ENCODE data around the gene HSD17B14. TPM values are rescaled to one million over a fixed set of nuclear protein-coding genes. Genes with fewer than 3 reads are reported as not detected.

HSD17B14 gene
- total and polyA plus RNA-seq, 9 of the 15 experiments (the other 6 are each of a cell fraction or from before 2014, with no cell fraction given) = 0.16 TPM; not detected in 8

DNA sequence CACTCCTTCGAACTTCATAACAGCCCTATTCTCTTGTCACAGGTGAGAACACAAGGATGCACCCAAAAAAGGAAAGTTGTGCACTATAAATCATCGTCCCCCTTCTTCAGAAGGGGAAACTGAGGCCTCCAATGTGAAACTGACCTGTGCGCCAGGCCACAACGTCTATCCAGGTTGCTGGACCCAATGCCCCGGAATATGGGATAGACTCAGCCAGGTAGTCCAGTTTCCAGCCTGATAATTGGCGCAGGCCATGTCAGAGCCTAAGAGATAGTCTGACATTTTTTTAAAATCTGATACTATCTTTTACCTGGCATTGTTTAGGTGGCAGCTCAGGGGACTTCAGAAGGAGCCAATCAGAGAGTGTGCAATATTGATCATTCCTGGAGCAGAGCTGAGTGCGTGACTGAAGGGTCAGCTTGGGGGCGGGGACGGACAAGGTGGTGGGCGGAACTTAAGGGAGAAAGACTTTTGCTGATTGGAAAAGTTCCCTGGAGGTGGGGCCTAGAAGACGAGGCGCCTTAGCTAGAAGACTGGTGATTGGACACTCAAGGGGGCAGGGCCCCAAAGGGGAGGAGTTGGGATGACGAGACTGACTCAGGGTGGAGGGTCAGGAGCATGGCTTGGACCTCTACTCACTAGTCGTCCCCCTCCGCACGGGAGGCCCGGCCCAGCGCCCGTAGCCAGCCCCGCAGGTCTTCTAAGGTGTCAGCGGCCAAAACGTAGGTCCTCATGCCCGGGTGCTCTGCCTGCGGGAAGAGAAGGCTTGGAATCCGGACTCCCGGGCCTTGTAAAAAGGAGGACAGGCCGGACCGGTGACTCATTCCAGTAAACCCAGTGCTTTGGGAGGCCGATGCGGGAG is 23.7 kb upstream of the HSD17B14 start (continued):
- TF ChIP-seq, protein P1, sequence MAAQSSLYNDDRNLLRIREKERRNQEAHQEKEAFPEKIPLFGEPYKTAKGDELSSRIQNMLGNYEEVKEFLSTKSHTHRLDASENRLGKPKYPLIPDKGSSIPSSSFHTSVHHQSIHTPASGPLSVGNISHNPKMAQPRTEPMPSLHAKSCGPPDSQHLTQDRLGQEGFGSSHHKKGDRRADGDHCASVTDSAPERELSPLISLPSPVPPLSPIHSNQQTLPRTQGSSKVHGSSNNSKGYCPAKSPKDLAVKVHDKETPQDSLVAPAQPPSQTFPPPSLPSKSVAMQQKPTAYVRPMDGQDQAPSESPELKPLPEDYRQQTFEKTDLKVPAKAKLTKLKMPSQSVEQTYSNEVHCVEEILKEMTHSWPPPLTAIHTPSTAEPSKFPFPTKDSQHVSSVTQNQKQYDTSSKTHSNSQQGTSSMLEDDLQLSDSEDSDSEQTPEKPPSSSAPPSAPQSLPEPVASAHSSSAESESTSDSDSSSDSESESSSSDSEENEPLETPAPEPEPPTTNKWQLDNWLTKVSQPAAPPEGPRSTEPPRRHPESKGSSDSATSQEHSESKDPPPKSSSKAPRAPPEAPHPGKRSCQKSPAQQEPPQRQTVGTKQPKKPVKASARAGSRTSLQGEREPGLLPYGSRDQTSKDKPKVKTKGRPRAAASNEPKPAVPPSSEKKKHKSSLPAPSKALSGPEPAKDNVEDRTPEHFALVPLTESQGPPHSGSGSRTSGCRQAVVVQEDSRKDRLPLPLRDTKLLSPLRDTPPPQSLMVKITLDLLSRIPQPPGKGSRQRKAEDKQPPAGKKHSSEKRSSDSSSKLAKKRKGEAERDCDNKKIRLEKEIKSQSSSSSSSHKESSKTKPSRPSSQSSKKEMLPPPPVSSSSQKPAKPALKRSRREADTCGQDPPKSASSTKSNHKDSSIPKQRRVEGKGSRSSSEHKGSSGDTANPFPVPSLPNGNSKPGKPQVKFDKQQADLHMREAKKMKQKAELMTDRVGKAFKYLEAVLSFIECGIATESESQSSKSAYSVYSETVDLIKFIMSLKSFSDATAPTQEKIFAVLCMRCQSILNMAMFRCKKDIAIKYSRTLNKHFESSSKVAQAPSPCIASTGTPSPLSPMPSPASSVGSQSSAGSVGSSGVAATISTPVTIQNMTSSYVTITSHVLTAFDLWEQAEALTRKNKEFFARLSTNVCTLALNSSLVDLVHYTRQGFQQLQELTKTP (IDR thresholded peaks at IDR 0.05; ENCODE audit: low read depth in 1 of 2, partially characterized antibody in 2 of 2) = no peak
- TF ChIP-seq TBL1XR1 (IDR thresholded peaks at IDR 0.05; ENCODE audit: low read length in 2 of 2) = 0 out of 4 replicates have a peak, but pooled peaks of 1 of the 2 experiments have one; percentile 36
- TF ChIP-seq NEUROD1 (IDR thresholded peaks at IDR 0.05; ENCODE audit: borderline replicate concordance, low read depth, low read length, partially characterized antibody) = peak; percentile 15
- no peak for TF ChIP-seq HDAC2 (IDR thresholded peaks at IDR 0.05)
- peak in 1 of 2 experiments; percentile 76; a peak in 1 of 4 replicates for TF ChIP-seq SRF (CRISPR knock-in tag; IDR thresholded peaks at IDR 0.05)
- TF ChIP-seq DMBX1 (CRISPR knock-in tag; IDR thresholded peaks at IDR 0.05; ENCODE audit: borderline replicate concordance) = no peak
- TF ChIP-seq ESRRB (CRISPR knock-in tag; IDR thresholded peaks at IDR 0.05; ENCODE audit: borderline replicate concordance) = no peak
- no peak for TF ChIP-seq MTF1 (CRISPR knock-in tag; IDR thresholded peaks at IDR 0.05; ENCODE audit: borderline replicate concordance)
- TF ChIP-seq ZNF143 (CRISPR knock-in tag; IDR thresholded peaks at IDR 0.05) = no peak
- TF ChIP-seq ZNF12 (CRISPR knock-in tag; IDR thresholded peaks at IDR 0.05) = no peak
- no peak for TF ChIP-seq BHLHE40 (IDR thresholded peaks at IDR 0.05; ENCODE audit: low read length)
- TF ChIP-seq, protein P2, sequence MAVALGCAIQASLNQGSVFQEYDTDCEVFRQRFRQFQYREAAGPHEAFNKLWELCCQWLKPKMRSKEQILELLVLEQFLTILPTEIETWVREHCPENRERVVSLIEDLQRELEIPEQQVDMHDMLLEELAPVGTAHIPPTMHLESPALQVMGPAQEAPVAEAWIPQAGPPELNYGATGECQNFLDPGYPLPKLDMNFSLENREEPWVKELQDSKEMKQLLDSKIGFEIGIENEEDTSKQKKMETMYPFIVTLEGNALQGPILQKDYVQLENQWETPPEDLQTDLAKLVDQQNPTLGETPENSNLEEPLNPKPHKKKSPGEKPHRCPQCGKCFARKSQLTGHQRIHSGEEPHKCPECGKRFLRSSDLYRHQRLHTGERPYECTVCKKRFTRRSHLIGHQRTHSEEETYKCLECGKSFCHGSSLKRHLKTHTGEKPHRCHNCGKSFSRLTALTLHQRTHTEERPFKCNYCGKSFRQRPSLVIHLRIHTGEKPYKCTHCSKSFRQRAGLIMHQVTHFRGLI (CRISPR knock-in tag; IDR thresholded peaks at IDR 0.05) = no peak
- TF ChIP-seq, protein P3, sequence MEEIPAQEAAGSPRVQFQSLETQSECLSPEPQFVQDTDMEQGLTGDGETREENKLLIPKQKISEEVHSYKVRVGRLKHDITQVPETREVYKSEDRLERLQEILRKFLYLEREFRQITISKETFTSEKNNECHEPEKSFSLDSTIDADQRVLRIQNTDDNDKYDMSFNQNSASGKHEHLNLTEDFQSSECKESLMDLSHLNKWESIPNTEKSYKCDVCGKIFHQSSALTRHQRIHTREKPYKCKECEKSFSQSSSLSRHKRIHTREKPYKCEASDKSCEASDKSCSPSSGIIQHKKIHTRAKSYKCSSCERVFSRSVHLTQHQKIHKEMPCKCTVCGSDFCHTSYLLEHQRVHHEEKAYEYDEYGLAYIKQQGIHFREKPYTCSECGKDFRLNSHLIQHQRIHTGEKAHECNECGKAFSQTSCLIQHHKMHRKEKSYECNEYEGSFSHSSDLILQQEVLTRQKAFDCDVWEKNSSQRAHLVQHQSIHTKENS (CRISPR knock-in tag; IDR thresholded peaks at IDR 0.05) = no peak
- TF ChIP-seq ZBTB7A (IDR thresholded peaks at IDR 0.05; ENCODE audit: borderline replicate concordance, control insufficient read depth, low read depth, low read length) = peak; percentile 30; the same call in 1 of the 2 replicates
- no peak for TF ChIP-seq NCOA6 (IDR thresholded peaks at IDR 0.05)
- TF ChIP-seq PTRF (tag; IDR thresholded peaks at IDR 0.05) = no peak
- TF ChIP-seq TRIM24 (IDR thresholded peaks at IDR 0.05) = no peak
- TF ChIP-seq, protein P4, sequence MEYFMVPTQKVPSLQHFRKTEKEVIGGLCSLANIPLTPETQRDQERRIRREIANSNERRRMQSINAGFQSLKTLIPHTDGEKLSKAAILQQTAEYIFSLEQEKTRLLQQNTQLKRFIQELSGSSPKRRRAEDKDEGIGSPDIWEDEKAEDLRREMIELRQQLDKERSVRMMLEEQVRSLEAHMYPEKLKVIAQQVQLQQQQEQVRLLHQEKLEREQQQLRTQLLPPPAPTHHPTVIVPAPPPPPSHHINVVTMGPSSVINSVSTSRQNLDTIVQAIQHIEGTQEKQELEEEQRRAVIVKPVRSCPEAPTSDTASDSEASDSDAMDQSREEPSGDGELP (CRISPR knock-in tag; IDR thresholded peaks at IDR 0.05; ENCODE audit: borderline replicate concordance) = no peak

All from K562 (cell line).